ENCODE data around the gene TESK2.
A peak's percentile ranks its signal among the peaks of the same experiment; 100 is the strongest.

TESK2 gene

GRCh38 chr1:45334308-45335245 lies 156.4 kb downstream of the TESK2 start:
- DNase-seq: no peak

- DNase-seq: no peak
These were observed 158.6 kb downstream of the TESK2 start for GRCh38 chr1:45332346-45332720.

GRCh38 chr1:45331436-45332345 lies 159.3 kb downstream of the TESK2 start:
- no peak for DNase-seq

GRCh38 chr1:45329445-45329844 lies 161.5 kb downstream of the TESK2 start:
- no peak for DNase-seq

GRCh38 chr1:45328680-45329079 lies 162.3 kb downstream of the TESK2 start:
- DNase-seq: no peak

- DNase-seq: peak; percentile 56
These were observed 163.1 kb downstream of the TESK2 start for GRCh38 chr1:45327644-45328515.

- DNase-seq: peak; percentile 79
These were observed 164.0 kb downstream of the TESK2 start, which contains the start of gene HPDL for GRCh38 chr1:45326627-45327623. HPDL (plus strand) TSS chr1:45326895; CDS start chr1:45327149, 254 bp downstream.

GRCh38 chr1:45325851-45326506 lies 165.0 kb downstream of the TESK2 start:
- DNase-seq: no peak

GRCh38 chr1:45322486-45323040 lies 168.4 kb downstream of the TESK2 start:
- DNase-seq: no peak

GRCh38 chr1:45321444-45321843 lies 169.5 kb downstream of the TESK2 start:
- no peak for DNase-seq

GRCh38 chr1:45319761-45320160 lies 171.2 kb downstream of the TESK2 start:
- DNase-seq: no peak

- DNase-seq: no peak
These were observed 173.8 kb downstream of the TESK2 start for GRCh38 chr1:45317166-45317565.

- no peak for DNase-seq
These were observed 176.7 kb downstream of the TESK2 start for GRCh38 chr1:45314266-45314665.

GRCh38 chr1:45306905-45307304 lies 184.1 kb downstream of the TESK2 start:
- DNase-seq: no peak

- no peak for DNase-seq
These were observed 184.6 kb downstream of the TESK2 start for GRCh38 chr1:45306319-45306718.

- no peak for DNase-seq
These were observed 185.7 kb downstream of the TESK2 start for GRCh38 chr1:45305231-45305630.

GRCh38 chr1:45304311-45305081 lies 186.5 kb downstream of the TESK2 start:
- DNase-seq: peak; percentile 42

- peak; percentile 95 for DNase-seq
These were observed 187.2 kb downstream of the TESK2 start for GRCh38 chr1:45303520-45304310.
